Esophagus squamous epithelium (tissue), 5 donors: ENCODE results near the gene BUD13. TPM values are rescaled to one million over a fixed set of nuclear protein-coding genes. Genes with fewer than 3 reads are reported as not detected.

Experiments
- DNase-seq: peaks from one replicate; lab custom pipeline; 2025; lab: John Stamatoyannopoulos, UW
- H3K27ac ChIP-seq, 4 donors: fragments of 200-600 bp; sonication (generic); one replicate each; pipeline ENCODE4 v1.5.1; 2016 to 2019; ENCODE audit warnings: mild to moderate bottlenecking in 1 of 4
- H3K27me3 ChIP-seq, 4 donors: fragments of 200-600 bp; sonication (generic); 1 replicate in 3 of 4; 2 replicates in 1 of 4; pipeline versions ENCODE4 v1.5.1 to v1.6.0; 2017 to 2021; ENCODE audit warnings: antibody characterized with exemption in 1 of 4
- H3K36me3 ChIP-seq, 3 donors: fragments of 200-600 bp; sonication (generic); one replicate each; pipeline ENCODE4 v1.5.1; 2016 to 2019
- H3K4me1 ChIP-seq, 3 donors: fragments of 200-600 bp; sonication (generic); one replicate each; pipeline ENCODE4 v1.5.1; 2017 to 2019
- H3K4me3 ChIP-seq, 4 donors: fragments of 200-600 bp; sonication (generic); 1 replicate in 3 of 4; 2 replicates in 1 of 4; pipeline ENCODE4 v1.5.1; 2016 to 2019; ENCODE audit warnings: mild to moderate bottlenecking in 2 of 4, moderate library complexity in 1 of 4
- H3K9me3 ChIP-seq, 3 donors: fragments of 200-600 bp; sonication (generic); one replicate each; pipeline ENCODE4 v1.5.1; 2016 to 2019
- POLR2A ChIP-seq, 4 donors: fragments of 450-650 bp; IDR thresholded peaks; one replicate each; pipeline ENCODE4 v1.6.1; 2017; ENCODE audit warnings: antibody characterized with exemption in 4 of 4, mild to moderate bottlenecking in 4 of 4, moderate library complexity in 3 of 4
- WGBS, 2 donors: methylation state at CpG; one replicate each; pipeline ENCODE4 v1.1.5; 2018; 5-methylcytosine and 5-hydroxymethylcytosine counted together
- intact Hi-C: fragments of 100-400 bp; cut with DNase I; formaldehyde crosslinking; loops from one replicate; pipeline ENCODE4 v1.15.0; 2022
- total RNA-seq, 4 donors: library from RNA; depleted of rRNA; stranded (reverse); fragments of >200 nt; gene quantifications; one replicate each; pipeline ENCODE4 v1.1.0, GENCODE V29; 2016
- TF ChIP-seq, protein P1 (sequence below), 6 experiments: fragments of 450-650 bp in 4 of 6; fragments of 200-600 bp in 2 of 6; sonication (generic) in 2 of 6; IDR thresholded peaks; one replicate each; pipeline ENCODE4 v1.5.1; 2016 to 2019; ENCODE audit warnings: antibody characterized with exemption in 6 of 6, mild to moderate bottlenecking in 4 of 6, moderate library complexity in 4 of 6
- donor health status: DM: yes; HTN: yes; CAD: no.

Gene BUD13
- total RNA-seq, 4 donors from 2014 or later = 6.0 to 13.9 (median 12.0) TPM

GRCh38 chr11:116792869-116793771 is 20.3 kb upstream of the BUD13 start:
- intact Hi-C loops = no loop called here
- TF ChIP-seq, protein P1, sequence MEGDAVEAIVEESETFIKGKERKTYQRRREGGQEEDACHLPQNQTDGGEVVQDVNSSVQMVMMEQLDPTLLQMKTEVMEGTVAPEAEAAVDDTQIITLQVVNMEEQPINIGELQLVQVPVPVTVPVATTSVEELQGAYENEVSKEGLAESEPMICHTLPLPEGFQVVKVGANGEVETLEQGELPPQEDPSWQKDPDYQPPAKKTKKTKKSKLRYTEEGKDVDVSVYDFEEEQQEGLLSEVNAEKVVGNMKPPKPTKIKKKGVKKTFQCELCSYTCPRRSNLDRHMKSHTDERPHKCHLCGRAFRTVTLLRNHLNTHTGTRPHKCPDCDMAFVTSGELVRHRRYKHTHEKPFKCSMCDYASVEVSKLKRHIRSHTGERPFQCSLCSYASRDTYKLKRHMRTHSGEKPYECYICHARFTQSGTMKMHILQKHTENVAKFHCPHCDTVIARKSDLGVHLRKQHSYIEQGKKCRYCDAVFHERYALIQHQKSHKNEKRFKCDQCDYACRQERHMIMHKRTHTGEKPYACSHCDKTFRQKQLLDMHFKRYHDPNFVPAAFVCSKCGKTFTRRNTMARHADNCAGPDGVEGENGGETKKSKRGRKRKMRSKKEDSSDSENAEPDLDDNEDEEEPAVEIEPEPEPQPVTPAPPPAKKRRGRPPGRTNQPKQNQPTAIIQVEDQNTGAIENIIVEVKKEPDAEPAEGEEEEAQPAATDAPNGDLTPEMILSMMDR (IDR thresholded peaks at IDR 0.05) = no peak
- no peak for TF ChIP-seq POLR2A (IDR thresholded peaks at IDR 0.05)

GRCh38 chr11:116792144-116792868 is 19.5 kb upstream of the BUD13 start:
- Histone ChIP-seq H3K4me1 (peaks cover 8 to 19% (median 10%) of the 10 kb centered on the region in 3 donors), H3K27me3 (peaks cover 0 to 11% (median 0%) of the 10 kb centered on the region in 4 donors), H3K27ac (no peak overlapping the region), H3K36me3 (no peaks in the 10 kb centered on the region), H3K9me3 (no peaks in the 10 kb centered on the region), H3K4me3 (no peak overlapping the region)
- DNase-seq = no peak
- intact Hi-C loops = no loop called here
- TF ChIP-seq, protein P1 (IDR thresholded peaks at IDR 0.05) = no peak
- TF ChIP-seq POLR2A (IDR thresholded peaks at IDR 0.05) = no peak
- WGBS, 2 donors = 75 to 77% methylated on average over 6 of the region's 8 CpGs

More at GRCh38 chr11:116792869-116793771, 20.3 kb upstream of the BUD13 start:
- H3K36me3 ChIP-seq = no peaks in the 10 kb centered on the region
- H3K4me3 ChIP-seq = no peak overlapping the region
- 68 to 80% methylated on average over 8 of the region's 8 CpGs for WGBS, 2 donors
- H3K27ac ChIP-seq = no peak overlapping the region
- H3K27me3 ChIP-seq = peaks cover 0 to 11% (median 0%) of the 10 kb centered on the region in 4 donors
- no peaks in the 10 kb centered on the region for H3K9me3 ChIP-seq
- peaks cover 8 to 18% (median 10%) of the 10 kb centered on the region in 3 donors for H3K4me1 ChIP-seq
- DNase-seq = no peak

DNA sequence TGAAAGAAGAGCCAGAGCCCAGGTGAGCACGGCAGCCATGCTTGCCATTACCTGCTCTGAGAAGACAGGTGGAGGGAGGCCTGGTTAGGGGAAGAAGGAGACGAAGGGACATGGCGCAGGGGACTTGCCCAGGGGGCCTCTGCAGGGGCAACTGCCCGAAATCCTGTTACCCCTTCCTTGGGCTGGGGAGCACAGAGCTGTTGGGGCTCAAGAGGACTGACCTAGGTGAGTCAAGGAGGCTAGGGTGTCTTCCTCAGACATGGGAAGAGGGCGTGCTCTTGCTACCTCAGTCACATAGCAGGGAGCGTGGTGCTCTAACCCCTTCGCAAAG is 19.0 kb upstream of the BUD13 start, which contains the start of gene APOA5:
TSS of gene APOA5 (minus strand) at position 67 of the 331 bp plus-strand sequence. CDS start at position 48, 19 bp downstream.
- WGBS, 2 donors = 79 to 82% methylated on average over 4 of the region's 7 CpGs
- Histone ChIP-seq H3K36me3 (no peaks in the 10 kb centered on the region), H3K27ac (no peak within 1 kb of the TSS), H3K4me1 (peaks cover 10 to 24% (median 14%) of the 10 kb centered on the region in 3 donors), H3K4me3 (peak within 1 kb of the TSS in 1 of 4 donors; percentile 43), H3K9me3 (no peaks in the 10 kb centered on the region), H3K27me3 (peaks cover 0 to 11% (median 0%) of the 10 kb centered on the region in 4 donors)
- no peak for DNase-seq
- TF ChIP-seq, protein P1 (IDR thresholded peaks at IDR 0.05) = no peak
- no peak for TF ChIP-seq POLR2A (IDR thresholded peaks at IDR 0.05)
- intact Hi-C loops = no loop called here

DNA sequence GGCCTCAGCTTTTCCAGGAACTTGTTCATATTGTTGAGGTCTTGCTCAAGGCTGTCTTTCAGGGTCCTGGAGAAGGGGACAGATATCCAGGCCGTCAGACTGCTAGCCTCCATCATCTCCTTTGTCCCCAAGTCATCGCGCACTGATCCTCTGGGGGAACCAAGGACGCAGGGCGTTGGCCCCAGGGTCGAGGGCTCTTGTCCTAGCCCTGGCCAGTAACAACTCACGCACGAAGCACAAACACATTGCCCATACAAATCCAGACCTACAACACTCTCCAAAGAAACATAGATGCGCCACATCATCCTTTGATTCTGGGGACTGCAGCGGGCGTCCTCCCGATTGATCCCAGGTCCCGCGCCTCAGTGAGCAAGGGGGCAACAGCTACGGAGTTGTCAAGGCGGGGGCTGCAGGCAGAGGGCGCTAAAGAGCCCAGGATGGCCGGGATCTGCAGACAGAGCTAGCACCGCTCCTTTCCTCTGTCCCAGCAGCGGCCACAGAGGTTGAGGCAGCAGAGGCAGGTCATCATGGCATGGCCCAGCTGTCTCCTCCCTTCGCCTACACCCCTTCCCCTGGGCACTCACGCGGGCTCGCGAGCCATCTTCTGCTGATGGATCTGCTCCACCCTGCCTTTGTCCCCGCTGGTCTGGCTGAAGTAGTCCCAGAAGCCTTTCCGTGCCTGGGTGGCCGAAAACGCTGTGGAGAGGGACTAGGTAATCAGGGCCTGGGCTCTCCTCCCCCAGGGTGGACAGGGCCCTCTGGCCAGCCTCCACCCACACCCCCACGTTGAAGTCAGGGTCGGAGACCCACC is 18.4 kb upstream of the BUD13 start:
- no peak for DNase-seq
- peaks cover 0 to 5% (median 0%) of the 10 kb centered on the region in 3 donors for H3K36me3 ChIP-seq
- peaks cover 16 to 30% (median 16%) of the 10 kb centered on the region in 3 donors for H3K4me1 ChIP-seq
- no peak overlapping the region for H3K27ac ChIP-seq
- H3K9me3 ChIP-seq = no peaks in the 10 kb centered on the region
- 20 to 60% methylated on average over 1 of the region's 31 CpGs for WGBS, 2 donors
- TF ChIP-seq, protein P1 (IDR thresholded peaks at IDR 0.05) = peak; percentile 77 to 91 (median 86)
- no peak for TF ChIP-seq POLR2A (IDR thresholded peaks at IDR 0.05)
- H3K27me3 ChIP-seq = peaks cover 0 to 11% (median 0%) of the 10 kb centered on the region in 4 donors
- intact Hi-C loops = no loop called here
- H3K4me3 ChIP-seq = peak overlapping the region in 1 of 4 donors; percentile 43
